Calu3 (cell line): ENCODE data around the gene SCFD2. TPM values are rescaled to one million over a fixed set of nuclear protein-coding genes. Genes with fewer than 3 reads are reported as not detected.

ENCODE experiments used
- BruUV-seq: library from RNA; stranded (reverse); fragments of 400-500 nt; replicated peaks from 2 replicates; lab custom pipeline; 2021; lab: Mats Ljungman, UMichigan
- CTCF ChIA-PET: fragments of 300-600 bp; sonication (Branson Sonifier 250); formaldehyde crosslinking; loops from one replicate; lab custom pipeline; 2022; ENCODE audit warnings: antibody characterized with exemption; lab: Charles Lee
- DNase-seq: peaks from one replicate; pipeline ENCODE4 v3.0.0; 2022
- H3K27ac Mint-ChIP-seq: one replicate; pipeline ENCODE4 v1.8.0; 2022; ENCODE audit warnings: mixed read lengths; ENCODE audit not compliant: unreplicated experiment
- H3K27me3 Mint-ChIP-seq: one replicate; pipeline ENCODE4 v1.8.0; 2022; ENCODE audit warnings: mixed read lengths; ENCODE audit not compliant: unreplicated experiment
- H3K36me3 Mint-ChIP-seq: one replicate; pipeline ENCODE4 v1.8.0; 2022; ENCODE audit warnings: mild to moderate bottlenecking, moderate library complexity, mixed read lengths; ENCODE audit not compliant: insufficient read depth, unreplicated experiment
- H3K4me1 Mint-ChIP-seq: one replicate; pipeline ENCODE4 v1.8.0; 2022; ENCODE audit warnings: mild to moderate bottlenecking, low read depth, mixed read lengths; ENCODE audit not compliant: unreplicated experiment
- H3K4me3 Mint-ChIP-seq: one replicate; pipeline ENCODE4 v1.8.0; 2022; ENCODE audit warnings: mild to moderate bottlenecking, low read depth, moderate library complexity, mixed read lengths; ENCODE audit not compliant: unreplicated experiment
- H3K9me3 Mint-ChIP-seq: one replicate; pipeline ENCODE4 v1.8.0; 2022; ENCODE audit warnings: low read depth, mixed read lengths; ENCODE audit not compliant: unreplicated experiment
- intact Hi-C: fragments of 100-400 bp; cut with micrococcal nuclease; formaldehyde crosslinking; loops from one replicate; pipeline ENCODE4 v1.10.0; 2022; ENCODE audit not compliant: unreplicated experiment
- total RNA-seq: library from RNA; stranded (reverse); gene quantifications from 2 replicates; pipeline ENCODE4 v1.2.3, GENCODE V29; 2022
- TF ChIP-seq, protein P1 (sequence below): fragments of 200-600 bp; IDR thresholded peaks from one replicate; pipeline ENCODE4 v1.8.0; 2022; ENCODE audit warnings: antibody characterized with exemption; ENCODE audit not compliant: unreplicated experiment

Gene SCFD2
- total RNA-seq, 1 experiment from 2014 or later: 16.7 TPM

GRCh38 chr4:52989865-52990264 is 376.0 kb downstream of the SCFD2 start:
- Mint-ChIP-seq H3K4me3 (no peak overlapping the region), H3K27ac (no peak overlapping the region), H3K4me1 (no peaks in the 10 kb centered on the region), H3K36me3 (no peaks in the 10 kb centered on the region), H3K9me3 (no peaks in the 10 kb centered on the region), H3K27me3 (no peaks in the 10 kb centered on the region)
- no TSS peak for BruUV-seq
- intact Hi-C loops: no loop called here
- CTCF ChIA-PET: no interaction called here
- TF ChIP-seq, protein P1, sequence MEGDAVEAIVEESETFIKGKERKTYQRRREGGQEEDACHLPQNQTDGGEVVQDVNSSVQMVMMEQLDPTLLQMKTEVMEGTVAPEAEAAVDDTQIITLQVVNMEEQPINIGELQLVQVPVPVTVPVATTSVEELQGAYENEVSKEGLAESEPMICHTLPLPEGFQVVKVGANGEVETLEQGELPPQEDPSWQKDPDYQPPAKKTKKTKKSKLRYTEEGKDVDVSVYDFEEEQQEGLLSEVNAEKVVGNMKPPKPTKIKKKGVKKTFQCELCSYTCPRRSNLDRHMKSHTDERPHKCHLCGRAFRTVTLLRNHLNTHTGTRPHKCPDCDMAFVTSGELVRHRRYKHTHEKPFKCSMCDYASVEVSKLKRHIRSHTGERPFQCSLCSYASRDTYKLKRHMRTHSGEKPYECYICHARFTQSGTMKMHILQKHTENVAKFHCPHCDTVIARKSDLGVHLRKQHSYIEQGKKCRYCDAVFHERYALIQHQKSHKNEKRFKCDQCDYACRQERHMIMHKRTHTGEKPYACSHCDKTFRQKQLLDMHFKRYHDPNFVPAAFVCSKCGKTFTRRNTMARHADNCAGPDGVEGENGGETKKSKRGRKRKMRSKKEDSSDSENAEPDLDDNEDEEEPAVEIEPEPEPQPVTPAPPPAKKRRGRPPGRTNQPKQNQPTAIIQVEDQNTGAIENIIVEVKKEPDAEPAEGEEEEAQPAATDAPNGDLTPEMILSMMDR: no peak
- DNase-seq: no peak

DNA sequence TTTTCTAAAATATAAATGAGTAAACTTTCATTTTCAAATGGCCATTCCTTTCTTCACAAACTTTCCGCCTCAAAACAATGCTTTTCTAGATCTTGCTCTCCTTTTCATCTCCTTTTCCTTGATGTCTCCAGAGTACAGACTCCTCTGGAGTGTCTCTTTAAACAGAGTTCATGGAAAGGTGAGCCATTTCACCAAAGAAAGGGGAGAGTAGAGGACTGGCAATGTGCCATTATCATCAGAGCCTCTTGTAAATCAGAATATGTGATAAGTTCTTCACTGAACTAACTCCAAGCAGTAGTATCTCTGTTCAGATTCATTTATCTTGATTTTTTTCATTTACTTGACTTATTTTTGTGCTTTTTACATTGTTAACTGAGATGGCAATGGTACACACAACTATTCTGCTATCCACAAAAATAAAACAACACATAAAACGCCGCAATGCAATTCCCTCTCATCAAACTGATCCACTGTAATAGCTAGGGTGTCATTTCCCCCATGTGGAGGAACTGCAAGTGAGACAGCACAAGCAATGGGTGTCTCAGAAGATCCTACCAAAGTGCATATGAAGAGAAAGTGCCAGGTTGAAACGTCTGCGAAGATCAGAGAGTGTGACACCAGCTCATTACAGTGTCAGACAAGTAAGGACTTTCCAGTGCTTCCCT is 378.3 kb downstream of the SCFD2 start:
- Mint-ChIP-seq H3K36me3 (no peaks in the 10 kb centered on the region), H3K4me3 (no peak overlapping the region), H3K27ac (no peak overlapping the region), H3K27me3 (no peaks in the 10 kb centered on the region), H3K9me3 (no peaks in the 10 kb centered on the region), H3K4me1 (no peaks in the 10 kb centered on the region)
- CTCF ChIA-PET: no interaction called here
- no peak for DNase-seq
- intact Hi-C loops: no loop called here
- TF ChIP-seq, protein P1: no peak
- BruUV-seq: no TSS peak

DNA sequence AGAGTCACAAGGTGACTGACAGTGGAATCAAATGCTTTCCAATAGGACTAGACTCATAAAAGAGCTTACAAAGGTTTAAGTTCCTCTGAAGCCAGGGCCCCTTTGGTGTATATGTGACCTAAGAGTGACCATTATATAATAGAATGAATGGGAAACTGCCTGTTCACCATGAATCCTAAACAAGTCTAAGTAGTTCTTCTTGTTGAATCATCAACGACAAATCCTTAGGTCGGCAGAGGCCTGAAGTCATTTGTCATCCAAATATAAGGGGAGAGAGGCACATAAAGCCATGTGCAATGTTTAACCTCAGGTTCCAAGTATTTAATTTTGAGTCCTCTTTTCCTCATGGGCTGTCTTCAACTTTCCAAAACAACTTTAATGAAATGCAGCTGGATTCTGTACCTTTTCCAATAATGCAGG is 381.4 kb downstream of the SCFD2 start:
- no TSS peak for BruUV-seq
- Mint-ChIP-seq H3K27ac (no peak overlapping the region), H3K4me3 (no peak overlapping the region), H3K9me3 (no peaks in the 10 kb centered on the region), H3K4me1 (no peaks in the 10 kb centered on the region), H3K36me3 (no peaks in the 10 kb centered on the region), H3K27me3 (no peaks in the 10 kb centered on the region)
- no peak for DNase-seq
- TF ChIP-seq, protein P1: no peak
- intact Hi-C loops: loop anchor here (5.0 kb wide), 4 partner anchors 72 to 1248 kb away; no protein-coding TSS in a partner anchor
- CTCF ChIA-PET: interaction anchor here (1.5 to 1.9 kb wide), 2 partner anchors 75 to 609 kb away, joined by 3 to 6 read pairs; no protein-coding TSS in a partner anchor

GRCh38 chr4:52983563-52984303 is 382.1 kb downstream of the SCFD2 start:
- intact Hi-C loops: loop anchor here (2.0 to 5.0 kb wide), 8 partner anchors 71 to 1249 kb away; no protein-coding TSS in a partner anchor
- Mint-ChIP-seq H3K27me3 (no peaks in the 10 kb centered on the region), H3K4me3 (no peak overlapping the region), H3K27ac (no peak overlapping the region), H3K4me1 (no peaks in the 10 kb centered on the region), H3K36me3 (no peaks in the 10 kb centered on the region), H3K9me3 (no peaks in the 10 kb centered on the region)
- TF ChIP-seq, protein P1: peak; percentile 48
- CTCF ChIA-PET: interaction anchor here (1.3 to 1.9 kb wide), 3 partner anchors 261 to 608 kb away, joined by 6 to 13 read pairs (median 6); no protein-coding TSS in a partner anchor
- DNase-seq: peak; percentile 20
- BruUV-seq: no TSS peak
